ENCODE results near the gene SNTG2. TPM values are rescaled to one million over a fixed set of nuclear protein-coding genes. Genes with fewer than 3 reads are reported as not detected.

The SNTG2 gene
- total and polyA plus RNA-seq, 10 of the 15 experiments (the other 5 are each of a cell fraction or from before 2014, with no cell fraction given) = not detected

GRCh38 chr2:1170241-1170640, 219.6 kb downstream of the SNTG2 start:
- Histone ChIP-seq H3K27ac (ENCODE audit: control insufficient read depth, insufficient read depth) (no peak overlapping the region), H3K4me3 (no peak overlapping the region), H3K79me2 (ENCODE audit: control insufficient read depth, insufficient read depth, low read length) (no peaks in the 10 kb centered on the region), H3K4me1 (ENCODE audit: control insufficient read depth, insufficient read depth, low read length) (no peaks in the 10 kb centered on the region), H3K4me2 (ENCODE audit: control insufficient read depth, insufficient read depth) (no peak overlapping the region), H2AFZ (ENCODE audit: control insufficient read depth, low read depth, low read length) (no peak overlapping the region), H3K27me3 (replicated peaks in 1 of 2; ENCODE audit: control insufficient read depth in 2 of 2, insufficient read depth in 2 of 2, low read length in 1 of 2) (no peaks in the 10 kb centered on the region), H3K9me3 (replicated peaks; ENCODE audit: control insufficient read depth, insufficient read depth, low read length) (no peaks in the 10 kb centered on the region; the same call in 1 of the 3 replicates), H3K36me3 (ENCODE audit: control insufficient read depth in 2 of 2, insufficient read depth in 2 of 2, low read length in 1 of 2) (no peaks in the 10 kb centered on the region), H4K20me1 (ENCODE audit: control insufficient read depth, insufficient read depth) (no peaks in the 10 kb centered on the region), H3K9ac (ENCODE audit: control insufficient read depth, insufficient read depth, low read length) (no peak overlapping the region)
- ChIA-PET SMC1A (ENCODE audit: uncharacterized antibody, unreplicated experiment) (no interaction called here), POLR2A (no interaction called here), RAD21 (ENCODE audit: unreplicated experiment) (no interaction called here), CTCF (no interaction called here)
- BruUV-seq (replicated peaks) = no TSS peak
- DNase-seq (ENCODE audit: low read depth, low spot score) = no peak
- ATAC-seq = no peak
- intact Hi-C loops (cut with micrococcal nuclease; ENCODE audit: unreplicated experiment) = no loop called here
- WGBS (ENCODE audit: insufficient coverage, insufficient replicate concordance, low lambda C conversion rate, missing lambda C conversion rate) = 56% methylated on average over 15 of the region's 15 CpGs
- in situ Hi-C loops (cut with MboI) = no loop called here
- FAIRE-seq = no peak
- TF ChIP-seq CEBPZ (IDR thresholded peaks at IDR 0.05; ENCODE audit: low read depth, low read length) = no peak
- no peak for TF ChIP-seq NRF1 (conservative IDR thresholded peaks at IDR 0.05; ENCODE audit: low read depth, low read length)
- no peak for TF ChIP-seq CUX1 (IDR thresholded peaks at IDR 0.05; ENCODE audit: insufficient replicate concordance, low read depth, low read length)
- TF ChIP-seq NFIC (IDR thresholded peaks at IDR 0.05; ENCODE audit: low read depth, low read length) = no peak
- no peak for TF ChIP-seq EGR1 (IDR thresholded peaks at IDR 0.05; ENCODE audit: borderline replicate concordance in 1 of 2, low read depth in 2 of 2, low read length in 2 of 2)
- no peak for TF ChIP-seq CBX5 (IDR thresholded peaks at IDR 0.05; ENCODE audit: low read depth)
- no peak for TF ChIP-seq SKIL (IDR thresholded peaks at IDR 0.05; ENCODE audit: low read depth, poor library complexity, severe bottlenecking)
- no peak for TF ChIP-seq KLF5 (IDR thresholded peaks at IDR 0.05; ENCODE audit: partially characterized antibody)
